ENCODE data around the gene CTNNA3. TPM values are rescaled to one million over a fixed set of nuclear protein-coding genes. Genes with fewer than 3 reads are reported as not detected.
"Not testable (repeated sequence)": the region's sequence is repeated elsewhere in the genome, so short reads cannot be mapped to it uniquely, and the experiment has no call there.

Gene CTNNA3
- total RNA-seq, 1 donor from 2014 or later = 0.30 TPM

GRCh38 chr10:67225226-67225625 lies 470.8 kb downstream of the CTNNA3 start:
- no peak overlapping the region for H3K4me3 Mint-ChIP-seq (ENCODE audit: unreplicated experiment)
- no peaks in the 10 kb centered on the region for H3K4me1 Mint-ChIP-seq (ENCODE audit: unreplicated experiment)
- H3K9me3 Mint-ChIP-seq (ENCODE audit: unreplicated experiment) = peaks cover 18% of the 10 kb centered on the region

DNA sequence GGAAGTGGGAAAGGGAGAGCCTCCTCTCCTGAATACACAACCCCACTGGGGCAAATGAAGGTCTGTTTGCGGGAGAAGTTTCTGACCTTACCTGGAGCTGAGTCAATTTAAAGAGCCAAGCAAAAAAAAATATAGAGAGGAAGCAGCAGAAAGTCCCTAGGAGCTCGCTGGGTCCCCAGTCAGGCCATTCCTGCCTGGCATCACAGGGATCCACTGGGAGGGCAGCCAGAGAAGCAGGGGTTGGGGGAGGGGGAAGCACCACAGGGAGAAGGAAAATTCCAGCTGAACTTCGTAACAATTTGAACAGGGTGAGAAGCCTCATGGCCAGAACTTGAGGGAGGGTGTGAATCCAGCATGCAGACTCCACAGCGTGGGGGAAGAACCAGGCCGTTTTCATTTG lies 471.4 kb downstream of the CTNNA3 start:
- Mint-ChIP-seq H3K4me1 (ENCODE audit: unreplicated experiment) (no peaks in the 10 kb centered on the region), H3K4me3 (ENCODE audit: unreplicated experiment) (no peak overlapping the region), H3K9me3 (ENCODE audit: unreplicated experiment) (peaks cover 17% of the 10 kb centered on the region), H3K36me3 (ENCODE audit: unreplicated experiment) (no peaks in the 10 kb centered on the region), H3K27me3 (ENCODE audit: unreplicated experiment) (peaks cover 21% of the 10 kb centered on the region), H3K27ac (ENCODE audit: unreplicated experiment) (no peak overlapping the region)
- TF ChIP-seq, protein P1, sequence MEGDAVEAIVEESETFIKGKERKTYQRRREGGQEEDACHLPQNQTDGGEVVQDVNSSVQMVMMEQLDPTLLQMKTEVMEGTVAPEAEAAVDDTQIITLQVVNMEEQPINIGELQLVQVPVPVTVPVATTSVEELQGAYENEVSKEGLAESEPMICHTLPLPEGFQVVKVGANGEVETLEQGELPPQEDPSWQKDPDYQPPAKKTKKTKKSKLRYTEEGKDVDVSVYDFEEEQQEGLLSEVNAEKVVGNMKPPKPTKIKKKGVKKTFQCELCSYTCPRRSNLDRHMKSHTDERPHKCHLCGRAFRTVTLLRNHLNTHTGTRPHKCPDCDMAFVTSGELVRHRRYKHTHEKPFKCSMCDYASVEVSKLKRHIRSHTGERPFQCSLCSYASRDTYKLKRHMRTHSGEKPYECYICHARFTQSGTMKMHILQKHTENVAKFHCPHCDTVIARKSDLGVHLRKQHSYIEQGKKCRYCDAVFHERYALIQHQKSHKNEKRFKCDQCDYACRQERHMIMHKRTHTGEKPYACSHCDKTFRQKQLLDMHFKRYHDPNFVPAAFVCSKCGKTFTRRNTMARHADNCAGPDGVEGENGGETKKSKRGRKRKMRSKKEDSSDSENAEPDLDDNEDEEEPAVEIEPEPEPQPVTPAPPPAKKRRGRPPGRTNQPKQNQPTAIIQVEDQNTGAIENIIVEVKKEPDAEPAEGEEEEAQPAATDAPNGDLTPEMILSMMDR (IDR thresholded peaks at IDR 0.05) = no peak
- no peak for DNase-seq (ENCODE audit: extremely low spot score, unreplicated experiment)

More at GRCh38 chr10:67225226-67225625, 470.8 kb downstream of the CTNNA3 start:
- Mint-ChIP-seq H3K27me3 (ENCODE audit: unreplicated experiment) (peaks cover 23% of the 10 kb centered on the region), H3K27ac (ENCODE audit: unreplicated experiment) (no peak overlapping the region), H3K36me3 (ENCODE audit: unreplicated experiment) (no peaks in the 10 kb centered on the region)
- no peak for DNase-seq (ENCODE audit: extremely low spot score, unreplicated experiment)
- TF ChIP-seq, protein P1 (IDR thresholded peaks at IDR 0.05) = no peak

DNA sequence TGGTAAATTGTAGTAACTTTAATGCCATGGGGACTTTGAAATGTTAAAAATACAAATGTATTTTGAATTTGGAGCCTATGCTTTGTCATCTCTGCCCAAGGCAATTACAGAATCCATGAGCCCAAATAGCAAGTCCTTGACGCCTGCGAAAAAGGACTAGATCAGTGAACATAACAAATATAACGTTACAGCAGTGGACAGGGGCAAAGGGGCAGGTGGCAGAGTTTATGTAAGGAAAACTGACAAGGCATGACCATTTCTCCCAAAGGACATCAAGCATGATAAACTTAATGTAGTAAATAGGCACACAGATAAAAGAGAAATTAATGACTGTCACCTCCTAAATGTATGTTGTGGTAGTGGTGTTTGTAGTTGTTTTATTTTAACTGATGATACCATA lies 473.1 kb downstream of the CTNNA3 start:
- Mint-ChIP-seq H3K27me3 (ENCODE audit: unreplicated experiment) (peaks cover 19% of the 10 kb centered on the region), H3K4me3 (ENCODE audit: unreplicated experiment) (no peak overlapping the region), H3K27ac (ENCODE audit: unreplicated experiment) (no peak overlapping the region), H3K9me3 (ENCODE audit: unreplicated experiment) (peaks cover 6% of the 10 kb centered on the region), H3K36me3 (ENCODE audit: unreplicated experiment) (no peaks in the 10 kb centered on the region), H3K4me1 (ENCODE audit: unreplicated experiment) (no peaks in the 10 kb centered on the region)
- TF ChIP-seq, protein P1 (IDR thresholded peaks at IDR 0.05) = no peak
- DNase-seq (ENCODE audit: extremely low spot score, unreplicated experiment) = no peak

DNA sequence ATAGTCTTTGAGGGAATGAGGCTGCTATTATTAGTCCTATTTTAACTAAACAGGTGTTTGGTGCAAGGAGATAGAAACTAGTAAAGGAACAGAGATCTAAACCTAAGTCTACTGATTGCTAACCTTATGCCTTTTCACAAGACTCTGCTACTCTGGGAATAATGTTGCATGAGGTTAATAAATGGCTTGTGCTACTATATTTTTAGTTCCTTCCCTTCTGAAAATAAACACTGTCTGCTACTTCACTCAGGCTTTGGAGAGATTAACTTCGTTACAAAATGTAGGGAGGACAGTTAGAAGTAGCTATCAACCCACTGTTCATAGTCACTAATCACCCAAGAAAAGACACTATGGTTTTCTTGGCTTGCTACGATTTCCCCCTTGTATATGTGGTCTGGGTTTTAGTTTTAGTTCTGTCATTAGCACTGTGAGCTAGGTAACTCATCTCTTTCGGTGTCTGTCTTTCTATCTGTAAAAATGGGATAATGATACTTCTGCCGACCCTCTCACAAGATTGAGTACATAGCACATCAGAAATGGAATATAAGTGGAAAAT lies 474.0 kb downstream of the CTNNA3 start:
- no peaks in the 10 kb centered on the region for H3K36me3 Mint-ChIP-seq (ENCODE audit: unreplicated experiment)
- TF ChIP-seq, protein P1 (IDR thresholded peaks at IDR 0.05) = no peak

DNA sequence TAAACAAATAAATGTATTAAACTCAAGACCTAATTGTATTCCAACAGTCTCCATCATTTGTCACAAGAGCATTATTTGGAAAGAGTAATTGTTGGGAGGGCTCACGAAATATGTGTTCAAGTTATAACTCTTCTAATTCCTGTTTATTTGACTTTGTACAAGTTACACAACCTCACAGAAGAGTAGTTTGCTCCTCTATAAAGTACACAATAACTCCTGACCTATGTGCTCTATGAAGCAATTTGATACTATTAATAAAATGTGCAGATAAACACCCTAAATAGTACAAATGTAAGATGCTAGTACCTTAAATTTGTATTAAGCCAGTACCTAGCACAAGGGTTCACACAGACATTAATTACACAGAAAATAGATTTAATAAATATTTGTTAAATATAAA lies 484.3 kb downstream of the CTNNA3 start:
- no peak for DNase-seq (ENCODE audit: extremely low spot score, unreplicated experiment)
- H3K4me3 Mint-ChIP-seq (ENCODE audit: unreplicated experiment) = no peak overlapping the region
- TF ChIP-seq, protein P1 (IDR thresholded peaks at IDR 0.05) = no peak
- H3K27me3 Mint-ChIP-seq (ENCODE audit: unreplicated experiment) = peaks cover 2% of the 10 kb centered on the region
- no peak overlapping the region for H3K27ac Mint-ChIP-seq (ENCODE audit: unreplicated experiment)
- H3K4me1 Mint-ChIP-seq (ENCODE audit: unreplicated experiment) = no peaks in the 10 kb centered on the region
- no peaks in the 10 kb centered on the region for H3K9me3 Mint-ChIP-seq (ENCODE audit: unreplicated experiment)
- no peaks in the 10 kb centered on the region for H3K36me3 Mint-ChIP-seq (ENCODE audit: unreplicated experiment)

More for the DNA sequence above, 474.0 kb downstream of the CTNNA3 start:
- Mint-ChIP-seq H3K27ac (ENCODE audit: unreplicated experiment) (no peak overlapping the region), H3K4me3 (ENCODE audit: unreplicated experiment) (no peak overlapping the region), H3K4me1 (ENCODE audit: unreplicated experiment) (no peaks in the 10 kb centered on the region), H3K27me3 (ENCODE audit: unreplicated experiment) (peaks cover 19% of the 10 kb centered on the region), H3K9me3 (ENCODE audit: unreplicated experiment) (no peaks in the 10 kb centered on the region)
- DNase-seq (ENCODE audit: extremely low spot score, unreplicated experiment) = no peak

DNA sequence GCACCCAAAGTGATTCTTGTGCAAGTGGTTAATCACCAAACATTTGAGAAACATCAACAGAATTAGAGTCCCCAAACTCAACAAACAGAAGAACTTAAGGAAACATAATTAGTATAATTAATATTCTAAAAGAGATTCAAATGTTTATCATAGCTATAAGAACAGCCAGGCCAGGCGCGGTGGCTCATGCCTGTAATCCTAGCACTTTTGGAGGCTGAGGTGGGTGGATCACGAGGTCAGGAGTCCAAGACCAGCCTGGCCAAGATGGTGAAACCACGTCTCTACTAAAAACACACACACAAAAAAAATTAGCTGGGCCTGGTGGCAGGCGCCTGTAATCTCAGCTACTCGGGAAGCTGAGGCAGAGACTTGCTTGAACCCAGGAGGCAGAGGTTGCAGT lies 488.1 kb downstream of the CTNNA3 start:
- not testable (repeated sequence) for H3K27me3 Mint-ChIP-seq (ENCODE audit: unreplicated experiment); H3K4me1 Mint-ChIP-seq (ENCODE audit: unreplicated experiment); DNase-seq (ENCODE audit: extremely low spot score, unreplicated experiment)

More for the DNA sequence above, 488.1 kb downstream of the CTNNA3 start:
- H3K36me3 Mint-ChIP-seq (ENCODE audit: unreplicated experiment); H3K9me3 Mint-ChIP-seq (ENCODE audit: unreplicated experiment); H3K27ac Mint-ChIP-seq (ENCODE audit: unreplicated experiment); H3K4me3 Mint-ChIP-seq (ENCODE audit: unreplicated experiment): not testable (repeated sequence)
